ENCODE measurements around the gene AKT3.

Gene AKT3

DNA sequence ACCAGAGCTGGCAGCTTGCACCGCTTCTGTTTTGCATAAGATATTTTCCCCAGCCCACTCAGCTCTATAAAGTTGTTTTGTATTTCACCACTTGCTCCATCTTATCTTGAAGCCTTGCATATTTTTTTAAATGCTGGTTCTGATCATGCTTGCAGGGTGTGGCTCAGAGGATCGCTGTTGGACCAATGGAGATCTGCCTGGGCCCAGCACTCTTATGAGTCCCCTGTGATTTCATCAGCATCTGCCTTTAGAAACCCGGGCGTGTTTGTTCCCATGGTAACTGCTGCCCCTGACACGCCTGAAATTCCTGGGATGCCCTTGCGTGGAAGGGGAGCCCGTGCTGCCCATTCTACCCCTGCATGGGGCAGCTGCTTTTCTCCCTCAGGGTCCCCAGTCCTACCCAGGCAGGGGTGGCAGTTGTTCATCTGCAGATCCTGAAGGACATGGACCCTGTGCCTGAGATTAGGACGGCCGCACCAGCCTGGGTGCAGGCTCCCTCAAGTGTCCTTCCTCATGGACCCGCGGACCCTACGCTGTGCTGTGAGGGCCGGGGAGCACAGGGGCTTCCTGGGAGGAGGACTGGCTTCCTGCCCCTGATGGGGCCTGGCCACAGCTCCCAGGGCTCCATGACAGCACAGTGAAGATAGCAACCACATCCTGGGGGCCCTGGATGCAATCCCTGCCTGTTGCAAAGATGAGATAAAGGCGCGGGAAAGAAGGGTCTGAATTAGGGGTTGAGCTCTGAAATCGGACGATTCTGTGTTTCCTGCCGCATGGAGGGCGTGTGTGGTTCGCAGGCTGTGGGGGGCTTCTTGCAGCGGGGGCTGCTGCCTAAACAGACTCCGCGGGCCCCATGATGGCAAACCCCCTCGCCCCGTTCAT, 367.7 kb downstream of the AKT3 start:
- no peak for DNase-seq

DNA sequence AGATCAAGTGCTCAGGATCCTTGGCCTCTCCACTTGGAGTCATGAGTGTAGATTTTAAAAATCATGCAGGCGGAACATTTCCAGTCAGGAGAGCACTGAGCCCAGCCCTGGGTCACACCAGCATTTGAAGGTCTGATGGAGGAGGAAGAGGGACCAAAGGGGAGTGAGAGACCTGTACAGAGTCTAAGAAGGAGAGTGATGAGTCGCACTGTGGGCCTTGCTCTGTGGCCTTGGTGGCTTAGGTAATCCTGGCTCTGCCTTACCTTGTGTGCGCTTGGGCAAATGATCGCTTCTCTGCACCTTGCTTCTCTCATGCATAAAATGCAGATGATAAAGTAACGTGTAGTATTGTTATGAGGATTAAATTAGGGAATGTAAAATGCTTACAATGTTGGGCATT, 368.9 kb downstream of the AKT3 start:
- DNase-seq: no peak

DNA sequence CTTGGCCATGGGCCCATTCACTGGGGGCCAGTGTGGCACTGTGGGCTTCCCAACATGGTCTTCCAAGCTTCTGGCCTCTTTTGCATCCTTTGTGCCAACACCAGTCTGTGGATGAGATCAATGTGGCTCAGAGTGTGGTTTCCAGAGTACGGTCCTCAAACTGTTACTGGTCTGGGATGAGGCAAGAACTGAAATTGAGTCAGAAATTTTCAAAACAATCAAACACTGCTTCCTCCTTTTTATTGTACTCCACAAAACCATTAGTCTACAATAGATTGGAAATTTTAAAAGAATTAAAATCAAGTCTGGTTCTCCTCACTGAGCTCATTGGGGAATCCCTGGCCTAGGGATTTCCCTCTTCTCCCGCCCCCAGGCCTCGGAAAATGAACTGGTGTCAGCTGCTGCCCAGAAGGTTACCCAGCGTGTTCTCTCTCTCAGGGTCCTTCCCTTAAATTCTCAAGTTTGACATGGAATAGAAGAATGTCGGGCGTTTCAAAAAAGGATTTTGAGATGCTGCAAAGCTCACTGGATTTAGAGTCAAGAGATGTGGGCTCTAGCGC, 372.2 kb downstream of the AKT3 start:
- no peak for DNase-seq

DNA sequence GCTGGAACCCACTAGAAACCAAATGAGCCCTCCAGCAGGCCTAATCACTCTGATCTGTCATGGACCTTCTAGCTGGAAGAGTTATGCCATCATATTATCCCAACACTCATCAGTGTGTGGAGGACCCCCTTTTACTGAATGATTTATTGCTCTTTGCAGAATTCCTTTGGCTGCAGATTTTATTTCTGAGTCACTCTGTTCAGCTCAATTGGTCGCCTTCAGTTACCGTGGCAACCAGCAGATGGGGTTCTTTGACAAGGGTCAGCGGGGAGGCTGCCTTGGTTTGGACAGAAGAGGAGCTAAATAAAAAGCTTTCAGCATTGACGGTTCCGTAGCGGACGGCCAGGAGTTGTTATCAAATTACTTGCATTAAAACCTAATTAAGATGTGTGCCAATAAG, 374.1 kb downstream of the AKT3 start:
- no peak for DNase-seq

DNA sequence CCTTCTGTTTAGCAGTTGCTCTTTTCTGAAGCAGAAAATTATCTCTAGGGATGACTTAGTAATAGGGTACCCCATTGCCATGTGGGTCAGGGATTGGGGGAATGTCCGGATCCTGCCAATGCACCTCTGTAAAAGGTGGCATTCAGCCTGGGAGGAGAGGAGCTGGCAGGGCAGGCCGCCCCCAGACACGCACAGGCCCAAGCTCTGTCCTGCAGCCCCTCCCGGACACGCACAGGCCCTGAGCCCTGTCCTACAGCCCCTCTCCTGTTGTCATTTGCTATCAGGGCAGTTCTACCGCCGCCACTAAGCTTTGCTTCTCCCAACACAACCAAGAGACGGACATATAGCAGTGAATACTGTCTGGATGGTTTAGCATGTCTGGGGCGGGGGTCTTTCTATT, 375.1 kb downstream of the AKT3 start:
- DNase-seq: no peak

DNA sequence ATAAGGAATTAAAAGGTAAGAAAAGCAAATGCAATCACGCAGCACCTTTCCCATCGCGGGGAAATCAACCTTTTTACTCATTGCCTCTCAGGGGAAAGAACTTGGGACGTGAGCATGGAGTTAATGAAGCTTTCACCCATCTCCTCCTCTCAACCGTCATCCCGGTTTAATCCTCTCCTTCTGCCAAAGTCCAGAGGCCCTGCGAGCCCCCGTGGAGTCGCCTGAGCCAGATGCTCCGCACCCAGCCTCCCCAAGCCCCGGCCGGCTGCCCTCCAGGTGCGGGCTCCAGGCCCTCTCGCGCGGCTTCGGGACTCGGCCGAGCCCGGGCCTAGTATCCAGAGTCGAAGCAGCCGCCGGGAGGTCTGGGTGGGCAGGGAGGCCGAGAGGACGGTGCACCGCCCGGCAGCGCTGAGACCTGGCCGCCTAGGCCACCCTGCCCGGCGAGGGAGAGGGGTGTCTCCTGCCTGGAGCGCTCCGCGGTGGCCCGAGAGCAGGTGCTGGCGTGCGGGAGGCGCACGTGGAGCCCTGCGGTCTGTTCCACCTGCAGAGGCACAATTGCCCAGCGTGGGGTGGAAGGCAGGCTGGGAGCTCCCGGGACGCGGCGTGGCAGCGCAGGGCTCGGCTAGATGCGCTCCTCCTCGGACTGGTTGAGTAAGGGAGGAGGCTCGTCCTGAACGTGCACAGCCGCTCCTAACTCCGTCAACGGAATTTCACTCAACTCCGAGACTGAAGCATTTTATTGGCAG, 375.7 kb downstream of the AKT3 start:
- DNase-seq: no peak

DNA sequence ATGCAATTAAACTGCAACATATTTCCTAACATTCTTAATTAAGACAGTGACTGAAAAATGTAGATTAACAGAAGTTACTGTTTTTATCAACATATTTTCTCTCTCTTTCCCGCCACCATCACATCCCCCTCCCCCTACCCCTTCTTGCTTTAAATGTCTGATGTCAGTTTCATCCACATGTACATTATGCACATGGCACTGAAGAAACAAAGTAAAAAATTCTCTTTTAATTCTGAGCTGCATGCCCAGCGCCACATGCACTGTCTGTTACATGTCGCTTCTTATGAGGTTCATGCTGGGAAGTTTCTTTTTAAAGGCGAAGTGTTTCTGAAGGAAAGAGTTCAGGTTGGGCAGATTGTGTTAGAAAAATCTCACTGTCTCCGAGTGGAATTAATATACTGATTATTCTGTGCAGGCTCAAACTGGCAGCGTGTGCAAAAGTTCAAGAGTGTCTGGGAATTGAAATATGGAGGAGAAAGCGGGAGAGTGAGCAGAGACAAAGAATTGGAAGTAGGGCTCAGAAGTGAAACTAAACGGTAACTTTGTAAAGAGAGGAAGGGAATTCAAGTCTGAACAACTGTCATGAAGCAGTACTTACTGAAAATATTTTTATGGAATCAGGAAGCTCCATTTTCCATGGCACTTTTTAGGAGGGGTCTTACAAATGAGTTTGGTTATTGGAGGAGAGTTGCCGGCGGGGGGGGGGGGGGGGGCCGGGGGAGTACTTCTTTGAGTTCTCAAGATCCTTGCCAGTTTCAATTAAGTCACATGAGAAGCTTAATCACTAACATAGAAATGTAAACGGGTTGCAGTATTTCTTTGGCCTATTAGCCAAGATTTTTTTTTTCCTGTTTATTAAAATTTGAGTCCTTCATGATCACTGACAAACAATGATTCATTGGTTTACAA, 376.6 kb downstream of the AKT3 start:
- DNase-seq: no peak

DNA sequence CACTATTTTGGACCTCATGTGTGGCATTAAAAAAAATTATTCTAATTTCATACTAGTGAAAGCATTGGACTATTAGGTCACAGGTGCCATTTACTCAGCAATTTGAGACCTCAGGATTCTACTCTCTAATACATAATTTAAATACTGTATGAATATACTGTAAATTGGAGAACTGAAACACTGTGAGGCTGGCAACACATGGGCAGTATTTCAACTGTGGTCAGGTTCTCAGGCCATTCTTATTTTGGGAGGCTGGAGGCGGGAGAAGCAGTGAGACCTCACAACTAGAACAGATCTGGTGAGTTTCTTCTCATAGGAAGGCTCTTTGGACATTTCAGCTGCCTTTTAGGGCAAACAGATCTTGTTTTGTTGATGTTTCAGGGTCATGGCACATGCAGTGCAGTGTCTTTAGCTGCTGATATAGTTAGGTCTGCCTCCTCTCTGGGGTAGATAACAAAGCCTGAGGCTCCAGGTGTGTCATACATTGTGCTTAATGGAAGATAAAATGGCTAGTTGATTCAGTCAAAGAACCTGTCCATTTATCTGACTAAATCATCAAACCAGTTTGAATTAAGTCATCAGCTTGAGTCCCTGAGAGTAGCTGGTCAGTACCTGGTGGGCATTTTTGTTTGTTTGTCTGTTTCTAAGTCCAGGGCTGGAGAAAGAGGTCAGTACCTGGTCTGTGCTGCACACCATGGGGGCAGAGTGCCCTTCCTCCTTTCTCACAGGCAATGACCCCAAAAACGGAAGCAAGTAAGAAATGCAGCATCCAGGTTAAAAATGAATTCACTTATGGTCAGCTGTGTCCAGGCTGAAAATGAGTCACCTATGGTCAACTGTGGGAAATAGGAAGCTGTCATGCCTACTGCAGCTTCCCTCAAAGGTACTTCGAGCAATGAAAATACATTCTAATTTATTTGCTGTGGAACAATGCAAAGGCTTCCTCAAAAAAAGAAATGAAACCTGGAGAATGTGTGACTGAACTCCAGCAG, 378.0 kb downstream of the AKT3 start:
- no peak for DNase-seq

DNA sequence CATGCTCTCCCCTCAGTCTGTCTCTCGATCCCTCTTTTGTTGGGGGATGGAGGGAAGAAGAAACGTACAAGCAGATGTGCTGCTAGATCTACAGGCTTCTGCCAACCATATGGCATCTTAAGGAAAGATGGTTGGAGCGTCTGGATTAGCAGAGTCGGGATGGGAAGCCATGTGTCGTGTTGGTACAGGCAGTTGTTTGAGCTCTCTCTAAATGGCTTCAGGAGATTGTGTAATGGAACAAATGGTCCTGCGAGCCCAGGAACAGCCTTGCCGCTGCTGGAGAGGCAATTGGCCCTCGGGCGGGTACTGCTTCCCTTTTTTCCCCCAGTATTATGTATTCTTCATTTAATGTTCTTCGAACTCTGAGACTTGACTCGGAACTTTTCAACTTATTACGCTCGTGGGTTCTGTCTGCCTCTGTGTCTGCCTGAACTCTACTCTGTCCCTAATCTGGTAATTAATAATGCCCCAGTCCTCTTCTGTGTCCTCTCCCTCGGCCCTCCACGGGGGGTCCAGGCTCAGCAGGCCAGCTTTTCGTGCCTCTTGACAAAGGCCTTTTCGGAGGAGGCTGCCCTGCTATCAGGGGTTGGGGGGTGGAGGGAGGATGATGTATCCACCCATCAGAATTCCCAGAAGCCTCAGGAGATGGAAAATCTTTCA, 378.9 kb downstream of the AKT3 start:
- no peak for DNase-seq

DNA sequence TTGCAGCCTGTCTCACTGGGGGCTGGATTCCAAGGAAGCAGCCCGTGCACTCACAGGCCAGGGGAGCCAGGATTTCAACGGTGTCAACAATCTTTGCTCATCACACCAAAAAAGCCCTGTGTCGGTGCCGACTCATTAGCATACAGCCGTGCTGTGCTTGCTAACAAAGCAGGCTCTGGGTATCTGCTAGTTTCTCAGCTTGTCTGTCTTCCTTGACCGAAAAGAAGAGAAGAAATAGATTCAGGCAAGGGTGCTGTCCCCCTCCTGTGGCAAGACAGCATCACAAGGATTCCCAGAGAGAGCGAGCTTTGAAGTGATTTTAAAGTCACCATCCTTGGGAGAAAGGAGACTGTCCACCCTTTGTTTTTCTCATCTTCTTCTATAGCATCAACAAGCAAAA, 379.5 kb downstream of the AKT3 start:
- DNase-seq: no peak

DNA sequence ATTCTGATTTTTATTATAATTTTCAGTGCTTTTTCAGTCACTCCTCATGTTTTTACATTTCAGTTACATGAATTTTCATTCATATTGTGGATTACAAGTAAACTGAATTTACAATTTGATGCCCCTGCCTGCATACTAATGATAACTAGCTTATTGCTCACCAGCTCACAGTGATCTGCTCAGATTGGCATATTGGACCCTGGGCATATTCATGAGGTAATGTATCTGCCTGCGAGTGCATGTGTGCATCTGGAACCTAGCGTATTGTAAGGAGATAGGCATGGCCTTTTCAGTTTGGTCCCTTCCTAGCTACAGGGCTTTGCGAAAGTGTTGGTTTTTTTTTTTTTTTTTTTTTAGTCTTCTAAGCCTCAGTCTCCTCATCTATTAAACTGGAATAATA, 380.5 kb downstream of the AKT3 start:
- no peak for DNase-seq

DNA sequence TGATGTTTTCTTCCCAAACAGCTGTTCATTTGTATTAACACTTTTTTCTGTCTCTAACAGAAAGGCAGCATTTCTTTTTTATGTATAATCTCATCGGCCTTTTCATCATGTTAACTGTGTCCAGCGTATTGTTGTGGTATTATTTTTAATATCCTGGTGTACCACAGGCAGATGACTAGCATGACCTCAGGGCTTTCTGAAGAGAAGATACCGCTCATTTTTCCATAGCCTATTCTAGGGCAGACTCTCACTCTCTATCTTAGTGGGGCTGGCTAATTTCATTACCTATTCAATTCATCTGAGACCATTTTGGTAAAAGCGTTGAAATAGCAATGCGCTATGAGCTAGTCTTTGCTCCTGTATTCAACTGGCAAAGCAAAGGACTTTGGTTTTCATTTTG, 384.3 kb downstream of the AKT3 start:
- no peak for DNase-seq

DNA sequence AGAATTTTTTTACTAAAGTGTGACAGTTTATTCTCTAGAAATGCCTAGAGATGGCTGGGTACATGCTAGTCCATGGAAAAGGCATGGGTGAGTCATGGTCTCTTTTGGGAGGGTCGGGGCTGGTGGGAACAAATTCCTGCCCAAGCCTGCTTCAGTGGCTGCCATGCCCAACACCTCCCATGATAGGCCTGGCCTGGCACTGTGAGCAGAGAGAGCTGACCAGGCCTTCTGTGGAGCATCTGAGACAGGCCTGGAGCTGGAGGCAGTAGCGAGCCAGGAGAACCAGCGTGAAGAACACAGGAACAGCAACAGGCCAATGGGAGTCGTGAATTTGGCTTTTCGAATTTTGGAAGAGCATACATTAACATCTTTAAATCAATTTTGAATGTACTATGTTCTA, 385.0 kb downstream of the AKT3 start:
- no peak for DNase-seq

DNA sequence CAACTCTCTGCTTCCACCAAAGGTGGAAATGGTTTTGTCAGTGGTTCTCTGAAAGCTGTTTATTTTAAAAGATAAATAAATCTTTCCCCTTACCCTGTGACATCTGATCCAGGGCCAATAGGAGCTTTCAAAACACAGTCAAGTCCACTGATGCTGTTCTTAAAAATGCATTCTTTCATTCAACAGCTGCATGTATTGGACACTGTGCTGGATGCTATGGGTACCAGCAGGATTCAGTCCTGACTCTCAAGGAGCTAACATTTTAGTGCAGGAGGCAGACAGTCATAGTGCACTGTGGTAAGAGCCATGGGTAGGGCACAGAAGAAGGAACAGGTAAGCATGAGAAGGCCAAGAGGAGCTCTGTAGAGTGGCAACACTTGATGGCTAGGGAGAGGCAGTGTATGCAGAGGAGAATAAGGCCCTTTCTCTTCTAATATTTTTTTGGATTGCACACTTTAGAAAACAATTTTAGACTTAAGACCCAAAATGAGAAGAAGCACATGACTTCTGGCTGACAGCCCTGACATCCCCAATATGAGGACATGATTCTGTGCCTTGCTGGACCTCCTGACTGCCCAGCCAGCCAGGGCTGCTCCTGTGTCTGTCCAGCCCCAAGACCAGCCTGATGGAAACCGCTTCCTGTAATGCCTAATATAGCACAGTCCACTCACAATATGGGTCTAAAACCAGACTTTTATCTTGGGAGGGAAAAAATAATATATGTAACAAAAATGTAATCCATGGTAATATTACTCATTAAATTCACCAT, 386.9 kb downstream of the AKT3 start:
- no peak for DNase-seq

DNA sequence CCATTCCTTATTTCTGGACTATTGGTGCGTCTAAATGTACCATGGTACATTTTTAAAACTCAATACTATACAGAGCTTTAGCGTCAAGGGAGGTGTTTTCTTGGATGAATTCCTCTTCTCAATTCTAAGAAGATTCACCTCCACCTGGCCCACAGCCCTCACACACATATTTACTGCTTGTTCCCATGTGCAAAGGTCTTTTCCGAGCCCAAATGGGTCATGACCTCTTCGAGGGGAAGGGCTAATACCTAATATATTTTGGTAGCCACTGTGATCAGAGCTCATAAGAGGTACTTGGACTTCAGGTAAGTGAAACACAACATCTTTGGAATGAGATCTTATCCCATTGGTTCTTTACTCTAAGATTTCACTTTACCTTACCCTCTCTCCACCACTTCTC, 388.3 kb downstream of the AKT3 start:
- DNase-seq: no peak

DNA sequence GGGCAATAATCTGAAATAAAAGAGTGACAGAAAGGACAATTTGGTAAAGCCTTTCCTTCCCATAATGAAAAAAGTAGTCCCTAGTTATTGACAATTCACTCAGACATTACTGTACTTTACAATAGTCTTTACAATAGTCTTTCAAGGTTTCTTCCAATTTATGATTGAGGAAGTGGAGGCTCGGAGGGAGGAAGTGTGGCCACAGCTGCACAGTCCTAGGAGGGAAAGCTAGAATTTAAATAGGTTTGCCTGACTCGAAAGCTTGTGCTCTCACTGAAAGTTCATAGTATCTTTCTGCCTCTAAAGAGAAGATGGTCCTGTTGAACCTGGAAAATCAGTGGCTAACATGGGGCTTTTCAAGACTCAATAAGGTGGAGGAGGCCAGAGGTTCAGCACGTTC, 391.0 kb downstream of the AKT3 start:
- no peak for DNase-seq

DNA sequence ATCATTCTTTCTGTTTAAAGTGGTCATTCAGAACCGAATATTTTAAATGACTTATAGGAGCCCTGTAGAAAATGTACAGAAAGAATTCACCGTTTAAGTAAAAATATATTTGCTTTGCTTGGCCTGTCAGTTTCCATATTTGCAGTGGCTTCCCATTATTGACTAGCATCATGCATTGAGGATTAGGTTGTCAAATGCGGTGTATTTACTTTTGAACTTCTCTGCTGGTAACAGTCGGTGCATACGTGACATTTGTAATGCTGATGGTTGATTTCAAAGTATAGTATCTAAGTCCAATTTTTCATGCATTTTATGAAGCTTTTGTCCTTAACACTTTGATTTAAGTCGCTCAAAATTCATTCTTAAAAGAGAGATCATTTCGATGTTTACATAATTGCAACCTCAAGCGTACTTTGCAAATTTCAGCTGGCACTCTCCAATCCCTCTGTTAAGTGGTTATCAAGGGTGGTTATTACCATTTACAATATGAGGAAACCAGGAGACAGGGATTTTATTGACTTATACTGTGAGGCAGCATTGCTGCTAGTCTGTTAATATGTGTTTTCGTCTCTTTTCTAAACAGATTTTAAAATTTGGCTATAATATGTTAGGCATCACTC, 392.6 kb downstream of the AKT3 start:
- no peak for DNase-seq

DNA sequence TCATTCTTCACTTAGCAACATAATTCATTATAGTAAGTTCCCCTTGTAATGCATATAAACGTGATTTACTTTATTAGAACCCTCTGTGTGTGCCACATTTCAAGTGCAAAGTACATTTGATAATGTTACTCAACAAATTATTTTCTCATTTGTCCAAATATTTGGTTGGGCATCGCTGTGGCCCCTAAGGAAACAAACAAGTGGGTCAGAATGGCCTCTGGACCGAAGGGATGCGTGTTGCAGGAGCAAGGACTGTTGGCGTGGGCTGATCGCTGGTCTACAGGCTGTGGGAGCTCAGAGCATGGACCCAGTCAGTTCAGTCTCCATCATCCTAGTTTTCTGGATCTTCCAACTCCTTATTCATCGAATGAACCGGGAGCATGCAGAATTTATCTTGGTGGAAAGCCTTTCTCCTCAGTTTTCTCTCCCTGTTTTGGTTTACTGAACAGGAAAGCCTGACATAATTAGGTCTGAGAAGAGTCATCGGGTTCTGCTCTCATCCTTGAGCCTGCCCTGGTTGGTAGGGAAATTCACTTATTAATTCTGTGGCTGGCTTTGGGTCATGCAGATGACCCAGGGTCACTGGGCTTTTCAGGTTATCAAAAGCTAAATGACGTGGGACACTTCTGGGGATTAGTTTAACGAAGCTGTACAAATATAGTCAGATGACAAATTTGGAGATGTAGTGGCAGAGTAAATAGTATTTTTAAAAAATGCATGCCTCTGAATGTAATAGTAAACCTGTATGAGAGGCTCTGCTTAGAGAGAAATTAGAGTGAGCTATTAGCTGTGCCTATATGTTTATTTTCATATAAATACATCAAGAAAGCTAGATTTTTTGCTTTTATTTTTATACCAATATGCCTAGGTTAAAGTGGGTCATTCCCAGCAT, 394.0 kb downstream of the AKT3 start:
- no peak for DNase-seq

All from activated T-cell treated with anti-CD3 and anti-CD28 coated beads, Interleukin-2, amount 50 U/mL, for 1 hour (primary cell).